NCI-H345 treated with DMSO at 0.1 percent for 48 hours (cell line): Measurements from ENCODE around the gene SCAF1.

Experiments
- DNase-seq: peaks from one replicate; lab custom pipeline; 2025; ENCODE audit not compliant: unreplicated experiment; lab: John Stamatoyannopoulos, UW

SCAF1 gene

GRCh38 chr19:49684983-49685553, 43.1 kb downstream of the SCAF1 start:
- no peak for DNase-seq

- DNase-seq: no peak
Observed at GRCh38 chr19:49685845-49686332, 43.9 kb downstream of the SCAF1 start.

DNA sequence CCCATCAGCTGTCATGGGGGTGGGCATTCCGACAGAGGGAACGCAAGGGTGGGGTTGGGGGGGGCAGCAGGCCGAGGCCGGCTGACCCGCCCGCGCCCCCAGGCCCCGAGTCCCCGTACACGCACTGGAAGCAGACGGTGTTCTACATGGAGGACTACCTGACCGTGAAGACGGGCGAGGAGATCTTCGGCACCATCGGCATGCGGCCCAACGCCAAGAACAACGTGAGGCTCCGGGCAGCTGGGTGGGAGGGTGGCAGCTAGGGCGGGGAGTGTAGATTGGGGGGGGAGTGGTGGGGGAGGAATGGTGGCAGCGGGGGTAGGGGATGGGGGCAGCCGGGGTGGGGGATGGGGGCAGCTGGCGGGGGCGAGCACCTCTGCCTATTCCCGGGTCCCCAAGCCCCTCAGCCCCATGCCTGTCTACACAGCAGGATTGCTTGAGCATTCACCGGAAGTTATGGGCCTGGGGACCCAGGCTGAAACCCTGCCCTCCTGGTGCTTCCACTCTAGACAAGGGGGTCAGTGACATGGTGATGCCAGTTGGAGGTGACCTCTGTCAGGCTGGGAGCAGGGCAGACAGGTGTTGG, 44.6 kb downstream of the SCAF1 start:
- DNase-seq: no peak

GRCh38 chr19:49687150-49687549, 45.1 kb downstream of the SCAF1 start:
- no peak for DNase-seq

DNA sequence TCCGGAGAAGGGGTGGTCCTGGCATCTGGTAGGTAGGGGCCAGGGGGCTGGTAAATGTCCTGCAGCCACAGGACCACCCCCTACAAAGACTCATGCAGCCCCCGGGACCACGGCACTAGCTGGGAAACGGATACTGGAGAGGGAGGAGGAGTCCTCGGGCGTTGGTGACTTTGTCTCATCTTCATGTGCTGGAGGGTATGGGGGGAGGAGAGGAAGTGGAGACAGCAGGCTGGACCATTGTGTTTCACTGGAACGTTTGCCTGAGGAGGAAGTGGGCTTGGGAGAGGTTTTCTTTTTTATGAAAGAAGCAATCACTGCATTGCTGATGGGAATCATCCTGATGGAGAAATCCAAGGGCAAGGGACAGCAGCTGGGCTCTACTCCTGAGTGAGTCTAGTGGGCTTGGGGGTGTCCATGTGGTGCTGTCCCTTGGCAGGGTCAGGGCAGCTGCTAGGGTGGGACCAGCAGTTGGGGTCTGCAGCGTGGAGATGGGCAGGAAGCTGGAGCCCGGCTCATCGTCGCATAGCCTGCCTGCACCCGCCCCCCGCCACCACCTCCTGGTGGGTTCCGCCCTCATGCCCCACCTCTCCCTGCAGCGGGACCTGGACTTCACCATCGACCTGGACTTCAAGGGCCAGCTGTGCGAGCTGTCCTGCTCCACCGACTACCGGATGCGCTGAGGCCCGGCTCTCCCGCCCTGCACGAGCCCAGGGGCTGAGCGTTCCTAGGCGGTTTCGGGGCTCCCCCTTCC, 45.7 kb downstream of the SCAF1 start:
- no peak for DNase-seq

- no peak for DNase-seq
Observed at GRCh38 chr19:49688531-49689132, 46.6 kb downstream of the SCAF1 start.

DNA sequence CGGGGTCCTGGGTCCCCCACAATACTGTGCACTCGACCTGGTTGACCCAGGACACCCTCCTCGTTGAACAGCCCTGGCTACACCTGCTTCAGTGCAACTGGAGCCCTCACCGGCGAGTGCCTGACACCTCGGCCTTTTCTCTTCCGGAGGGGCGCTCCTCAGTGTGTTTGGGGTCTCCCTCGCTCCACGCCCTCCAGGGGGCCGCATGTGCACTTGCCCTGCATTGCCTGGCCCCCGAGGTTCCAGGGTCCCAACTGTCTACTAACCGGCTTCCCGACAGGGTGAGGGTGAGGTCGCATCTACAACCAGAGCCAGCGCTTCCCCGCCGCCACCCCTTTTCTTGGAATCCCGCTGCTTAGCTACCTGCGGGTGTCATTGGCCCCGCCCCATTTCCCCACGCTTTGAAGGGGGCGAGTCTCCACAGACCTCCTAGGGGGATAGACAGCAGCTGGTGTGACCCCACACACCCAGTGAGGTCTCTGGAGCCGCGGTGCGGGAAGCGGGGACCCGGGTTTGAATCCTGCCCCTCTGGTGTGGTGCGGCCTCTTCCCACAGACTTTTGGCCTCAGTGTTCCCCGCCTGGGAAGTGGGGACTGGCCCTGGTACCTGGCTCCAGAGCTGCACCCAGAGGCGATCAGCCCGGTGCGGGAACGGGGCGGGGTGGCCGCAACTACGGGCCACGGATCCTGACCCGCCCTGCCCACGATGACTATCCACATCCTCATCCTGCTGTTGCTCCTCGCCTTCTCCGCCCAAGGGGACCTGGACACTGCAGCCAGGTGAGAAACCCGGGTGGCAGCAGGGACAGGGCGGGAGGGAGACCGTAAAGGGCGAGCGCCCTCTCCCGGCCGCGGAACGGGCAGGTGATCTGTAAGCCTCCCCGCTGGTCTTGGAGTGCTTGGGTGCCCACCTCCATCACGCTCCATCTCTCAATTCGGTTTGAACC, 47.4 kb downstream of the SCAF1 start, which contains the start of gene ADM5:
TSS of gene ADM5 (plus strand) at position 462 of the 946 bp plus-strand sequence. CDS start at position 706, 244 bp downstream.
- peak; percentile 30 for DNase-seq

DNA sequence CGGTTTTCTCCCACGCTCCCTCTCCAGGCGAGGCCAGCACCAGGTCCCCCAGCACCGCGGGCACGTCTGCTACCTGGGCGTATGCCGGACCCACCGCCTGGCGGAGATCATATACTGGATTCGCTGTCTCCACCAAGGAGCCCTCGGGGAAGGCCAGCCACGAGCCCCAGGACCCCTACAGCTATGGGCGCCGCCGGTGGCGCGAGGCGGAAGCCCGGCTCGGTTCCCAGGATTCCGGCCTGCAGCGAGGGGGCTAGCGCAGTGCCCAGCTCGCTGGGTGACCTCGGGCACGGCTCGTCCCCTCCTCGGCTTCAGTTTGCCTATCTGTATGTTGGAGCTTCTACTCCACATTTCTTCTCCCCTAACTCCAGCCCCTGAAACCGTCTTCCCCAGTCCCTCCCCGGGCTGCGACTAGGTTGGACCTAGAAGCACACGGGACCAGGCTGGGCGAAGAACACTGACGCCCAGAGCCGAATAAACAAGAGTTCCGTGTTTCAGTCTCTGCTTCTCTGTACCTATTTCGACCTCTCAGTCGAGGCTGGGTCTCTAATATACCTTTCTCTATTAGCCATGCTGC, 48.2 kb downstream of the SCAF1 start:
- no peak for DNase-seq

DNA sequence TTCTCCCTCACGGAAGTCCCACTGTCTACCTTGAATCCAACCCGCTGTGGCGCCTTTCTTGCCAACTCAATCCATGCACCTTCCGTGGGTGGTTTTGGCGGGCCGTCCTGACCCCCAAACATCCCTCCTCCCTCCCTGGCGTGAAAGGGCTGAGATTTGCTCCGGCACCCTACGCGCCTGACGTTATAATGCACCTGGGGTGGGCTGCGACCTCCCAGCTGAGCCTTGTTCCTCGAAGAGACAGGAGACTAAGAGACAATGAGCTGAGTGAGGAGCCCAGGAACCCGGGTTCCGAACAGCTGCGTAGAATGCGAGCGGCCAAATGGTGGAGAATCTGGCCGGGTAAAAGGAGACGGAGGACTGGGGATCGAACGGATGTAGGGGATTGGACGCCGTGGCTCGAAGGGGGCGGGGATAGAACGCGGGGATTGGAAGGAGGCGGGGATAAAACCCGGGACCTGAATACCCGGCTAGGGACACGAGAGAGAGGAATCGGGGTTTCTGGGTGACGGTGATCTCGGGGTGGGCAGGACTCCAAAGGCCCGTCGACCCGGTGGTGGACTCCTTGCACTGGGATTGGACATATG, 48.7 kb downstream of the SCAF1 start, which contains the start of gene CPT1C:
TSS of gene CPT1C (plus strand) at position 461 of the 587 bp plus-strand sequence. CDS start 1,137 bp downstream, outside the sequence.
- DNase-seq: peak; percentile 60

- DNase-seq: peak; percentile 48
Observed at GRCh38 chr19:49691243-49692146, 49.5 kb downstream of the SCAF1 start.

DNA sequence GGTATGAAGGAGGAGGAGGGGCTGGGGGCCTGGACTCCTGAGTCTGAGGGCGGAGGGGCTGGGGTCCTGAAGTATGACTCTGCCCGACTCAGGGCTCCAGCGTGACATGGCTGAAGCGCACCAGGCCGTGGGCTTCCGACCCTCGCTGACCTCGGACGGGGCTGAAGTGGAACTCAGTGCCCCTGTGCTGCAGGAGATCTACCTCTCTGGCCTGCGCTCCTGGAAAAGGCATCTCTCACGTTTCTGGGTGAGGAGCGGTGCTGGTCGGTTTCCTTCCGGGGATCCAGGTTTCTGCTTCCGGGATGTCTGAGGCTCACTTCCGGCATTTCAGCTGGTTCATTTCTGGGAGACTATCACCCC, 50.1 kb downstream of the SCAF1 start:
- DNase-seq: no peak

DNA sequence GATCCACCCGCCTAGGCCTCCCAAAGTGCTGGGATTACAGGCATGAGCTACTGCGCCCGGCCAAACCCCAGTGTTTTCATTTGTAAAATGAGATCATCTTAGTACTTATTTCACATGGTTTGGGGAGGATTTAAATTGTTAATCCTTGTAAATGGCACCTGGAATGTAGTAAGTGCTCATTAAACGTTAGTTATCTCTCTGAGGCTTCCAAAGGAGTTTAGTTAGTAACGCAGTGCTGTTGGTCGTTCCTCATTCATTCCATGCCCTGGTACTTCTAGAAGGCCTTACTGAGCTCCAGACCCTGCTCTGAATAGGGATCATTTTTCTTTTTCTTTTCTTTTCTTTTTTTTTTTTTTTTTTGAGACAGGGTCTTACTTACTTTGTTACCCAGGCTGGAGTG, 54.1 kb downstream of the SCAF1 start:
- DNase-seq: no peak

GRCh38 chr19:49696865-49697264, 54.9 kb downstream of the SCAF1 start:
- no peak for DNase-seq

GRCh38 chr19:49699364-49699763, 57.4 kb downstream of the SCAF1 start:
- no peak for DNase-seq

DNA sequence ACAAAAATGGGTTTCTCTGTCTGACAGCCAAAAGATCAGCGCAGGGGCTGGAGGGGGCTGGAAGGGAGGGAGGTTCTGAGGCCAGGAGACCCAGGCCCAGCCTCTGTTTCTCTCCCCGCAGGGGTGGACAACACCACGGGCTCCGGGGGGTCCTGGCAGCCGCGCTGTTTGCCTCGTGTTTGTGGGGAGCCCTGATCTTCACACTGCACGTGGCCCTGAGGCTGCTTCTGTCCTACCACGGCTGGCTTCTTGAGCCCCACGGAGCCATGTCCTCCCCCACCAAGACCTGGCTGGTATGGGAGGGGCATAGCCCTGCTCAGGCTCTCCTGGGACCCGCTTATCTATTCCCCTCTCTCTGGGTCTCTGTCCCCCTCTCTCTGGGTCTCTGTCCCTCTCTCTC, 58.6 kb downstream of the SCAF1 start:
- DNase-seq: no peak

- no peak for DNase-seq
Observed at GRCh38 chr19:49701271-49701786, 59.3 kb downstream of the SCAF1 start.

GRCh38 chr19:49704888-49705642, 63.1 kb downstream of the SCAF1 start:
- DNase-seq: no peak

- DNase-seq: no peak
Observed at GRCh38 chr19:49705919-49706318, 63.9 kb downstream of the SCAF1 start.
